H1 (cell line): Measurements from ENCODE around the gene RAD23A. TPM values are rescaled to one million over a fixed set of nuclear protein-coding genes. Genes with fewer than 3 reads are reported as not detected.

Experiments
- BRCA1 ChIP-seq: IDR thresholded peaks from 2 replicates; pipeline ENCODE4 v1.6.1; 2012; ENCODE audit warnings: low read depth, low read length, improper control_type of control experiment
- CEBPB ChIP-seq: IDR thresholded peaks from 2 replicates; pipeline ENCODE4 v1.6.1; 2012; ENCODE audit warnings: low read depth, low read length
- CHD1 ChIP-seq: IDR thresholded peaks from 2 replicates; pipeline ENCODE4 v1.6.1; 2012; ENCODE audit warnings: low read depth, low read length, improper control_type of control experiment
- CTCF ChIP-seq, 3 experiments: IDR thresholded peaks; 1 replicate in 2 of 3; 2 replicates in 1 of 3; pipeline versions ENCODE4 v1.5.1 to v1.6.1; 2011; ENCODE audit warnings: low read length in 3 of 3, mild to moderate bottlenecking in 3 of 3, inconsistent platforms in 2 of 3, low read depth in 1 of 3, moderate library complexity in 1 of 3; ENCODE audit not compliant: insufficient read depth in 1 of 3; ENCODE audit errors: control extremely low read depth in 1 of 3
- HDAC6 ChIP-seq: IDR thresholded peaks from one replicate; pipeline ENCODE4 v1.7.1; 2012; ENCODE audit warnings: low read depth, mild to moderate bottlenecking, inconsistent platforms, low read length, moderate library complexity
- KDM4A ChIP-seq: IDR thresholded peaks from one replicate; pipeline ENCODE4 v1.7.1; 2012; ENCODE audit warnings: low read depth, mild to moderate bottlenecking, moderate library complexity, low read length, inconsistent platforms; ENCODE audit not compliant: severe bottlenecking
- SAP30 ChIP-seq: fragments of 300-600 bp; sonication (generic); IDR thresholded peaks from 2 replicates; pipeline ENCODE4 v1.7.1; 2012; ENCODE audit warnings: low read length, moderate library complexity, mild to moderate bottlenecking, inconsistent platforms; ENCODE audit not compliant: insufficient read depth, insufficient replicate concordance
- TAF7 ChIP-seq: optimal IDR thresholded peaks from 2 replicates; pipeline ENCODE3; 2011; ENCODE audit warnings: low read depth, mild to moderate bottlenecking, inconsistent platforms, low read length, moderate library complexity, borderline replicate concordance
- polyA plus RNA-seq, 7 experiments: library from polyadenylated mRNA; depleted of rRNA in 3 of 7; stranded (reverse) in 5 of 7; unstranded in 2 of 7; fragments of >200 nt in 5 of 7; fragments of 200-250 nt in 2 of 7; gene quantifications; 1 replicate in 5 of 7; 2 replicates in 1 of 7; 4 replicates in 1 of 7; pipeline versions ENCODE4 v1.2.1 to v1.2.3, GENCODE V29; 2011 to 2013; ENCODE audit warnings: missing spikeins in 2 of 7, mixed read lengths in 2 of 7
- total RNA-seq: library from RNA; stranded (reverse); fragmentation: NEBNext Ultra II Directional; extraction: Animal tissue kit (Norgen Biotek cat#: 25700); gene quantifications from 2 replicates; pipeline ENCODE4 v1.2.1, GENCODE V29; 2021
- TF ChIP-seq, protein P1 (sequence below): fragments of 300-600 bp; sonication (generic); IDR thresholded peaks from 2 replicates; pipeline ENCODE4 v1.7.1; 2012; ENCODE audit warnings: low read length, moderate library complexity, mild to moderate bottlenecking, inconsistent platforms; ENCODE audit not compliant: insufficient replicate concordance

RAD23A gene
- total and polyA plus RNA-seq, 2 of the 8 experiments (the other 6 are each of a cell fraction or from before 2014, with no cell fraction given): 40.0 to 76.1 TPM

- TF ChIP-seq, protein P1, sequence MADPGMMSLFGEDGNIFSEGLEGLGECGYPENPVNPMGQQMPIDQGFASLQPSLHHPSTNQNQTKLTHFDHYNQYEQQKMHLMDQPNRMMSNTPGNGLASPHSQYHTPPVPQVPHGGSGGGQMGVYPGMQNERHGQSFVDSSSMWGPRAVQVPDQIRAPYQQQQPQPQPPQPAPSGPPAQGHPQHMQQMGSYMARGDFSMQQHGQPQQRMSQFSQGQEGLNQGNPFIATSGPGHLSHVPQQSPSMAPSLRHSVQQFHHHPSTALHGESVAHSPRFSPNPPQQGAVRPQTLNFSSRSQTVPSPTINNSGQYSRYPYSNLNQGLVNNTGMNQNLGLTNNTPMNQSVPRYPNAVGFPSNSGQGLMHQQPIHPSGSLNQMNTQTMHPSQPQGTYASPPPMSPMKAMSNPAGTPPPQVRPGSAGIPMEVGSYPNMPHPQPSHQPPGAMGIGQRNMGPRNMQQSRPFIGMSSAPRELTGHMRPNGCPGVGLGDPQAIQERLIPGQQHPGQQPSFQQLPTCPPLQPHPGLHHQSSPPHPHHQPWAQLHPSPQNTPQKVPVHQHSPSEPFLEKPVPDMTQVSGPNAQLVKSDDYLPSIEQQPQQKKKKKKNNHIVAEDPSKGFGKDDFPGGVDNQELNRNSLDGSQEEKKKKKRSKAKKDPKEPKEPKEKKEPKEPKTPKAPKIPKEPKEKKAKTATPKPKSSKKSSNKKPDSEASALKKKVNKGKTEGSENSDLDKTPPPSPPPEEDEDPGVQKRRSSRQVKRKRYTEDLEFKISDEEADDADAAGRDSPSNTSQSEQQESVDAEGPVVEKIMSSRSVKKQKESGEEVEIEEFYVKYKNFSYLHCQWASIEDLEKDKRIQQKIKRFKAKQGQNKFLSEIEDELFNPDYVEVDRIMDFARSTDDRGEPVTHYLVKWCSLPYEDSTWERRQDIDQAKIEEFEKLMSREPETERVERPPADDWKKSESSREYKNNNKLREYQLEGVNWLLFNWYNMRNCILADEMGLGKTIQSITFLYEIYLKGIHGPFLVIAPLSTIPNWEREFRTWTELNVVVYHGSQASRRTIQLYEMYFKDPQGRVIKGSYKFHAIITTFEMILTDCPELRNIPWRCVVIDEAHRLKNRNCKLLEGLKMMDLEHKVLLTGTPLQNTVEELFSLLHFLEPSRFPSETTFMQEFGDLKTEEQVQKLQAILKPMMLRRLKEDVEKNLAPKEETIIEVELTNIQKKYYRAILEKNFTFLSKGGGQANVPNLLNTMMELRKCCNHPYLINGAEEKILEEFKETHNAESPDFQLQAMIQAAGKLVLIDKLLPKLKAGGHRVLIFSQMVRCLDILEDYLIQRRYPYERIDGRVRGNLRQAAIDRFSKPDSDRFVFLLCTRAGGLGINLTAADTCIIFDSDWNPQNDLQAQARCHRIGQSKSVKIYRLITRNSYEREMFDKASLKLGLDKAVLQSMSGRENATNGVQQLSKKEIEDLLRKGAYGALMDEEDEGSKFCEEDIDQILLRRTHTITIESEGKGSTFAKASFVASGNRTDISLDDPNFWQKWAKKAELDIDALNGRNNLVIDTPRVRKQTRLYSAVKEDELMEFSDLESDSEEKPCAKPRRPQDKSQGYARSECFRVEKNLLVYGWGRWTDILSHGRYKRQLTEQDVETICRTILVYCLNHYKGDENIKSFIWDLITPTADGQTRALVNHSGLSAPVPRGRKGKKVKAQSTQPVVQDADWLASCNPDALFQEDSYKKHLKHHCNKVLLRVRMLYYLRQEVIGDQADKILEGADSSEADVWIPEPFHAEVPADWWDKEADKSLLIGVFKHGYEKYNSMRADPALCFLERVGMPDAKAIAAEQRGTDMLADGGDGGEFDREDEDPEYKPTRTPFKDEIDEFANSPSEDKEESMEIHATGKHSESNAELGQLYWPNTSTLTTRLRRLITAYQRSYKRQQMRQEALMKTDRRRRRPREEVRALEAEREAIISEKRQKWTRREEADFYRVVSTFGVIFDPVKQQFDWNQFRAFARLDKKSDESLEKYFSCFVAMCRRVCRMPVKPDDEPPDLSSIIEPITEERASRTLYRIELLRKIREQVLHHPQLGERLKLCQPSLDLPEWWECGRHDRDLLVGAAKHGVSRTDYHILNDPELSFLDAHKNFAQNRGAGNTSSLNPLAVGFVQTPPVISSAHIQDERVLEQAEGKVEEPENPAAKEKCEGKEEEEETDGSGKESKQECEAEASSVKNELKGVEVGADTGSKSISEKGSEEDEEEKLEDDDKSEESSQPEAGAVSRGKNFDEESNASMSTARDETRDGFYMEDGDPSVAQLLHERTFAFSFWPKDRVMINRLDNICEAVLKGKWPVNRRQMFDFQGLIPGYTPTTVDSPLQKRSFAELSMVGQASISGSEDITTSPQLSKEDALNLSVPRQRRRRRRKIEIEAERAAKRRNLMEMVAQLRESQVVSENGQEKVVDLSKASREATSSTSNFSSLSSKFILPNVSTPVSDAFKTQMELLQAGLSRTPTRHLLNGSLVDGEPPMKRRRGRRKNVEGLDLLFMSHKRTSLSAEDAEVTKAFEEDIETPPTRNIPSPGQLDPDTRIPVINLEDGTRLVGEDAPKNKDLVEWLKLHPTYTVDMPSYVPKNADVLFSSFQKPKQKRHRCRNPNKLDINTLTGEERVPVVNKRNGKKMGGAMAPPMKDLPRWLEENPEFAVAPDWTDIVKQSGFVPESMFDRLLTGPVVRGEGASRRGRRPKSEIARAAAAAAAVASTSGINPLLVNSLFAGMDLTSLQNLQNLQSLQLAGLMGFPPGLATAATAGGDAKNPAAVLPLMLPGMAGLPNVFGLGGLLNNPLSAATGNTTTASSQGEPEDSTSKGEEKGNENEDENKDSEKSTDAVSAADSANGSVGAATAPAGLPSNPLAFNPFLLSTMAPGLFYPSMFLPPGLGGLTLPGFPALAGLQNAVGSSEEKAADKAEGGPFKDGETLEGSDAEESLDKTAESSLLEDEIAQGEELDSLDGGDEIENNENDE: no peak
- no peak for TF ChIP-seq TAF7
- TF ChIP-seq CTCF (IDR thresholded peaks at IDR 0.05; ENCODE audit: control extremely low read depth in 1 of 3, insufficient read depth in 1 of 3, low read depth in 1 of 3, low read length in 3 of 3): no peak
- no peak for TF ChIP-seq KDM4A
- no peak for TF ChIP-seq BRCA1
- TF ChIP-seq HDAC6: no peak
- TF ChIP-seq SAP30: no peak
- no peak for TF ChIP-seq CEBPB
- TF ChIP-seq CHD1: no peak
- TF ChIP-seq, all 59 proteins: peak for 0
Observed at GRCh38 chr19:12979974-12980373, 34.3 kb downstream of the RAD23A start (continued).
